MM.1S (cell line): Measurements from ENCODE around the gene CDH16.
A peak's percentile ranks its signal among the peaks of the same experiment; 100 is the strongest.

Experiments
- DNase-seq: peaks from one replicate; pipeline ENCODE4 v3.0.0-alpha.2; 2015
- H2AFZ ChIP-seq: fragments of 300-600 bp; sonication (generic); 2 replicates; pipeline ENCODE4 v1.6.0; 2016; ENCODE audit warnings: antibody characterized with exemption, low read length
- H3F3A ChIP-seq: fragments of 300-600 bp; sonication (generic); 2 replicates; pipeline ENCODE4 v1.6.1; 2016; ENCODE audit warnings: mild to moderate bottlenecking, antibody characterized with exemption, low read length, moderate library complexity, mixed read lengths; ENCODE audit not compliant: insufficient read depth
- H3K27ac ChIP-seq: fragments of 300-600 bp; sonication (generic); 2 replicates; pipeline ENCODE4 v1.5.1; 2016; ENCODE audit warnings: mild to moderate bottlenecking, low read length
- H3K27me3 ChIP-seq: fragments of 300-600 bp; sonication (generic); replicated peaks from 2 replicates; pipeline ENCODE4 v1.6.0; 2016; ENCODE audit warnings: low read length; ENCODE audit not compliant: insufficient read depth
- H3K36me3 ChIP-seq: fragments of 300-600 bp; sonication (generic); replicated peaks from 2 replicates; pipeline ENCODE4 v1.6.1; 2016; ENCODE audit warnings: mild to moderate bottlenecking, low read length, mixed read lengths; ENCODE audit not compliant: insufficient read depth
- H3K4me1 ChIP-seq: fragments of 300-600 bp; sonication (generic); 2 replicates; pipeline ENCODE4 v1.6.1; 2016; ENCODE audit warnings: low read length, mixed read lengths
- H3K4me2 ChIP-seq: fragments of 300-600 bp; sonication (generic); 2 replicates; pipeline ENCODE4 v1.6.0; 2016; ENCODE audit warnings: low read depth, low read length
- H3K4me3 ChIP-seq: fragments of 300-600 bp; sonication (generic); 2 replicates; pipeline ENCODE4 v1.5.1; 2016; ENCODE audit warnings: low read length, mixed read lengths
- H3K79me2 ChIP-seq: fragments of 300-600 bp; sonication (generic); 2 replicates; pipeline ENCODE4 v1.6.1; 2016; ENCODE audit warnings: mixed run types, low read length, mixed read lengths
- H3K9ac ChIP-seq: fragments of 300-600 bp; sonication (generic); 2 replicates; pipeline ENCODE4 v1.6.1; 2016; ENCODE audit warnings: low read length, mixed read lengths
- H3K9me2 ChIP-seq: fragments of 300-600 bp; sonication (generic); replicated peaks from 2 replicates; pipeline ENCODE4 v1.6.1; 2016; ENCODE audit warnings: mild to moderate bottlenecking, low read length, mixed read lengths; ENCODE audit not compliant: insufficient read depth
- H3K9me3 ChIP-seq: fragments of 300-600 bp; sonication (generic); replicated peaks from 2 replicates; pipeline ENCODE4 v1.6.1; 2016; ENCODE audit warnings: mild to moderate bottlenecking, low read length, mixed read lengths; ENCODE audit not compliant: insufficient read depth
- H4K20me1 ChIP-seq: fragments of 300-600 bp; sonication (generic); 2 replicates; pipeline ENCODE4 v1.6.1; 2016; ENCODE audit warnings: mild to moderate bottlenecking, low read length, moderate library complexity, mixed read lengths; ENCODE audit not compliant: insufficient read depth
- EZH2 ChIP-seq: fragments of 300-600 bp; sonication (generic); optimal IDR thresholded peaks from 2 replicates; pipeline ENCODE3; 2017; ENCODE audit warnings: low read depth, mild to moderate bottlenecking, antibody characterized with exemption, low read length, mixed read lengths
- EZH2phosphoT487 ChIP-seq: fragments of 300-600 bp; sonication (generic); IDR thresholded peaks from 2 replicates; pipeline ENCODE4 v1.6.1; 2018; ENCODE audit warnings: antibody characterized with exemption, low read length
- TF ChIP-seq, protein P1 (sequence below): fragments of 300-600 bp; sonication (generic); IDR thresholded peaks from 2 replicates; pipeline ENCODE4 v1.5.1; 2016; ENCODE audit warnings: antibody characterized with exemption, low read length, mixed read lengths

The CDH16 gene

DNA sequence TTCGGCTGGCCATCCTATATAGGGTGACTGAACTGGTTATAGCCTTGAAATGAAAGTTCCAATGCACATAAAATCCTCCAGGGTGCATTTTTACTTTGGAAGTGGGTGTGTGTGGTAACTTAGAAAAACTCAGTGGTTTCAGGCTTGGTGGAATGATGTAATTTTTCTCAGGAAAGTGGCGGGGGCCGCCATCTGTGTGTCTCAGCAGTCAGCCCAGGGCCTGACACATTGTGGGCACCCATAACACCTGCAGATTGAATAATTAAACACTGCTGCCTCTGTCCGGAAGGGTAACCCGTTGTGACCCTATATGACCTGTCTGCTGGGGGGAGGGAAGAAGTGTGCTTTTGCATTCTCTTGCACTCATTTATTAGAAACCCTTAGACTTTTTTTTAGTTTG is 40.6 kb downstream of the CDH16 start:
- Histone ChIP-seq H3K9me2 (no peaks in the 10 kb centered on the region), H4K20me1 (no peaks in the 10 kb centered on the region), H3F3A (peaks cover 41% of the 10 kb centered on the region), H3K4me1 (peaks cover 37% of the 10 kb centered on the region), H2AFZ (no peak overlapping the region), H3K27me3 (no peaks in the 10 kb centered on the region), H3K79me2 (peaks cover 22% of the 10 kb centered on the region), H3K9me3 (no peaks in the 10 kb centered on the region), H3K9ac (peak overlapping the region; percentile 9; the same call in 1 of the 2 replicates), H3K4me3 (peak overlapping the region; percentile 35), H3K36me3 (no peaks in the 10 kb centered on the region), H3K4me2 (peak overlapping the region; percentile 68), H3K27ac (peak overlapping the region; percentile 61; the same call in 1 of the 2 replicates)
- peak; percentile 95 for DNase-seq
- TF ChIP-seq, protein P1, sequence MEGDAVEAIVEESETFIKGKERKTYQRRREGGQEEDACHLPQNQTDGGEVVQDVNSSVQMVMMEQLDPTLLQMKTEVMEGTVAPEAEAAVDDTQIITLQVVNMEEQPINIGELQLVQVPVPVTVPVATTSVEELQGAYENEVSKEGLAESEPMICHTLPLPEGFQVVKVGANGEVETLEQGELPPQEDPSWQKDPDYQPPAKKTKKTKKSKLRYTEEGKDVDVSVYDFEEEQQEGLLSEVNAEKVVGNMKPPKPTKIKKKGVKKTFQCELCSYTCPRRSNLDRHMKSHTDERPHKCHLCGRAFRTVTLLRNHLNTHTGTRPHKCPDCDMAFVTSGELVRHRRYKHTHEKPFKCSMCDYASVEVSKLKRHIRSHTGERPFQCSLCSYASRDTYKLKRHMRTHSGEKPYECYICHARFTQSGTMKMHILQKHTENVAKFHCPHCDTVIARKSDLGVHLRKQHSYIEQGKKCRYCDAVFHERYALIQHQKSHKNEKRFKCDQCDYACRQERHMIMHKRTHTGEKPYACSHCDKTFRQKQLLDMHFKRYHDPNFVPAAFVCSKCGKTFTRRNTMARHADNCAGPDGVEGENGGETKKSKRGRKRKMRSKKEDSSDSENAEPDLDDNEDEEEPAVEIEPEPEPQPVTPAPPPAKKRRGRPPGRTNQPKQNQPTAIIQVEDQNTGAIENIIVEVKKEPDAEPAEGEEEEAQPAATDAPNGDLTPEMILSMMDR = no peak
- TF ChIP-seq EZH2 (no peak), EZH2phosphoT487 (no peak)

DNA sequence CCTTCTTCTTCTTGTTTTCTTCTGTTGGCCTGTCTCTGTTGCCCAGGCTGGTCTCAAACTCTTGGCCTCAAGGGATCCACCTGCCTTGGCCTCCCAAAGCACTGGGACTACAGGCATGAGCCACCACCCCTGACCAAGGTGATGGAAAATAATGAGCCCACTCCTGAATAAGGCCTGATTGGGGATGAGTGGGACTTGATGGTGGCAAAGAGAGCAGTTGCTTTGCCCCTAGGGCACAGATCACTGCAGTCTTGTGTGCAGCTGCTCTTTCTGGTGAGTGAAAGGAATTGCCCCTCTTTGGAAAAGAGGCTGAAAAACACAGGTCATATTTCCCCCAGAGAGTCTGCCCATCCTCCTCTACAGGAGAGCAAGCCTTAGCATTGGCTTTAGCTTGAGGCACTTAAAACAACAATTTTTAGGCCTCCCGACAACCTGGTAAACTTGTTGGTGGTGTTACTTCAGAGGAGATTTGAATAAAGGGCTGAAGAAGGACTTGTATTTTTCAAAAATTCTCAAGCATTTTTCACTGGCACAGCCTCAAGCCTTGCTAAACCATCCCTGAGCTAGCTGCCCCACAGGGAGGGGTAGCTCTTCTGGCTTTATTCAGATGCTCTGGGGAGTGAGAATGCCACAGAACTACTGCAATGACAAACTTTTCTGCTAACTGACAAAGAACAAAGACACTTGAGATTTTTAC is 44.5 kb downstream of the CDH16 start:
- DNase-seq = no peak
- Histone ChIP-seq H3K79me2 (no peaks in the 10 kb centered on the region), H3F3A (peaks cover 48% of the 10 kb centered on the region), H3K9ac (no peak overlapping the region), H3K36me3 (no peaks in the 10 kb centered on the region), H3K27me3 (no peaks in the 10 kb centered on the region), H3K4me2 (no peak overlapping the region), H3K9me3 (no peaks in the 10 kb centered on the region), H3K4me1 (peaks cover 26% of the 10 kb centered on the region), H3K4me3 (no peak overlapping the region), H2AFZ (no peak overlapping the region), H4K20me1 (no peaks in the 10 kb centered on the region), H3K9me2 (no peaks in the 10 kb centered on the region), H3K27ac (peak overlapping the region; percentile 28; the same call in 1 of the 2 replicates)
- TF ChIP-seq EZH2phosphoT487 (no peak), EZH2 (no peak)
- TF ChIP-seq, protein P1 = no peak

DNA sequence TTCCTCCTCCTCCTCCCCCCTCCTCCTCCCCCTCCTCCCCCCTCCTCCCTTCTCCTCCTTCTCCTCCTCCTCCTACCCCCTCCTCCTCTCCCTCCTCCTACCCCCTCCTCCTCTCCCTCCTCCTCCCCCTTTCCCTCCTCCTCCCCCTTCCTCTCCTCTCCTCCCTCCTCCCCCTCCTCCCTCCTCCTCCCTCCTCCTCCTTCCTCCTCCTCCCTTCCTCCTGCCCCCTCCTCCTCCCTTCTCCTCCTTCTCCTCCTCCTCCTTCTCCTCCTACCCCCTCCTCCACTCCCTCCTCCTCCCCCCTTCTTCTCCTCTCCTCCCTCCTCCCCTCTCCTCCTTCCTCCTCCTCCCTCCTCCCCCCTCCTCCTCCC is 45.0 kb downstream of the CDH16 start:
- Histone ChIP-seq H2AFZ (no peak overlapping the region), H3K9me3 (no peaks in the 10 kb centered on the region), H3F3A (peaks cover 47% of the 10 kb centered on the region), H3K27me3 (no peaks in the 10 kb centered on the region), H3K4me3 (no peak overlapping the region), H3K36me3 (no peaks in the 10 kb centered on the region), H4K20me1 (no peaks in the 10 kb centered on the region), H3K9ac (no peak overlapping the region), H3K4me1 (peaks cover 25% of the 10 kb centered on the region), H3K79me2 (no peaks in the 10 kb centered on the region), H3K4me2 (no peak overlapping the region), H3K9me2 (no peaks in the 10 kb centered on the region), H3K27ac (peak overlapping the region; percentile 83; the same call in 1 of the 2 replicates)
- no peak for DNase-seq
- TF ChIP-seq, protein P1 = no peak
